ENCODE results near the gene UACA. TPM values are rescaled to one million over a fixed set of nuclear protein-coding genes. Genes with fewer than 3 reads are reported as not detected.

The UACA gene
- polyA plus RNA-seq, 1 of the 3 experiments (the other 2 are of a cell fraction): 35.9 TPM

DNA sequence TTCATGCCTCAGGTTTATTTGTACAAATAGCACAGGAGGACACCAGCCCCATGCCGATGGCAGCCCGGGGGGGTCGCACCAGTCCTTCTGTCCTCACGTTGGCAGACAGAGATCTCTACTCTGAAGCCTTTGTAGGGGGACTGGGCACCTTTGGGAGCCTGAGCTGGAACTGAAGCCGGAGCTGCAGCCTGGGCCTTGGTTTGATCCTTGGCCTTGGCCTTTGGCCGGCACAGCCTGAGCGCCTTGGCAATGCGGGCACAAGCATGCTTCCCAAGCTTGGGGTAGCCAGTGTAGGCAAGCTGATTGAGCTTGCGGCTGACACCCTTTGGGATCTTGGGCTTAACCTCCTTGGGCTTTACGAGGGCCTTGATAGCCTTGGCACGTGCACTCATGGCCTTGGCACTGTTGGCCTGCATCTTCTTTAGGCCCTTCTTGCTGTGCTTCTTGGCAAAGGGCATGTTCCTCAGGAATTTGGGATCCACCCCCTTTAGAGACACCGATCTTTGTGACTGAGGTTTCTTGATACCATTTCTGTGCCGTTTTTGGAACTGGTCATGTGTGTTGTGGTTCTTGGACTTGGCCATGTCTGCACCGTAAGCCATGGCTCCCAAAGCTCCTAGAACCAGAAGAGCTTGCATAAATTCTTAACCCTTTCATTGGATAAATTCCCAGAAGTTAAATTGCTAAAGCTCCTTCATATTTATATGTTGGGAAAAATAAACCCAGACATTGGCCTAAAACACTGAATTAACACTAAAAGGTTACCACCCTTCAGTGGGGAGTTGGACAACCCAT lies 33.4 kb upstream of the UACA start:
- Histone ChIP-seq H3K9me3 (no peaks in the 10 kb centered on the region), H3K4me1 (ENCODE audit: control insufficient read depth in 1 of 2, insufficient read depth in 2 of 2, low read depth in 1 of 2, low read length in 1 of 2) (peaks cover 0 to 63% of the 10 kb centered on the region in 2 experiments; a peak in 3 of 4 replicates), H3K4me3 (ENCODE audit: low read depth in 2 of 2, low read length in 1 of 2) (no peak overlapping the region), H3K36me3 (replicated peaks in 1 of 2; ENCODE audit: control insufficient read depth in 1 of 2, insufficient read depth in 2 of 2, low read length in 1 of 2) (no peaks in the 10 kb centered on the region), H3K79me2 (ENCODE audit: insufficient read depth) (peaks cover 21% of the 10 kb centered on the region; the same call in 1 of the 2 replicates), H3K4me2 (no peak overlapping the region), H3K9ac (no peak overlapping the region), H3K9me2 (no peaks in the 10 kb centered on the region), H3K27ac (ENCODE audit: low read depth in 2 of 2, low read length in 1 of 2) (peak overlapping the region; percentile 2 to 99; a peak in 3 of 4 replicates), H3F3A (replicated peaks; ENCODE audit: insufficient read depth) (peaks cover 61% of the 10 kb centered on the region), H3K27me3 (ENCODE audit: insufficient read depth) (no peaks in the 10 kb centered on the region), H4K20me1 (ENCODE audit: insufficient read depth) (no peaks in the 10 kb centered on the region), H2AFZ (ENCODE audit: low read depth) (no peak overlapping the region)
- ChIA-PET CTCF (interaction anchor here (0.9 to 4.0 kb wide), 2 partner anchors 16 to 35 kb away, joined by 3 to 21 read pairs; no protein-coding TSS in a partner anchor), POLR2A (no interaction called here)
- no peak for DNase-seq
- TF ChIP-seq FOSL2 (IDR thresholded peaks at IDR 0.05; ENCODE audit: borderline replicate concordance, low read depth): no peak
- TF ChIP-seq SMC3 (IDR thresholded peaks at IDR 0.05; ENCODE audit: low read depth, low read length): no peak
- TF ChIP-seq, protein P1, sequence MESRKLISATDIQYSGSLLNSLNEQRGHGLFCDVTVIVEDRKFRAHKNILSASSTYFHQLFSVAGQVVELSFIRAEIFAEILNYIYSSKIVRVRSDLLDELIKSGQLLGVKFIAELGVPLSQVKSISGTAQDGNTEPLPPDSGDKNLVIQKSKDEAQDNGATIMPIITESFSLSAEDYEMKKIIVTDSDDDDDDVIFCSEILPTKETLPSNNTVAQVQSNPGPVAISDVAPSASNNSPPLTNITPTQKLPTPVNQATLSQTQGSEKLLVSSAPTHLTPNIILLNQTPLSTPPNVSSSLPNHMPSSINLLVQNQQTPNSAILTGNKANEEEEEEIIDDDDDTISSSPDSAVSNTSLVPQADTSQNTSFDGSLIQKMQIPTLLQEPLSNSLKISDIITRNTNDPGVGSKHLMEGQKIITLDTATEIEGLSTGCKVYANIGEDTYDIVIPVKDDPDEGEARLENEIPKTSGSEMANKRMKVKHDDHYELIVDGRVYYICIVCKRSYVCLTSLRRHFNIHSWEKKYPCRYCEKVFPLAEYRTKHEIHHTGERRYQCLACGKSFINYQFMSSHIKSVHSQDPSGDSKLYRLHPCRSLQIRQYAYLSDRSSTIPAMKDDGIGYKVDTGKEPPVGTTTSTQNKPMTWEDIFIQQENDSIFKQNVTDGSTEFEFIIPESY (IDR thresholded peaks at IDR 0.05; ENCODE audit: borderline replicate concordance, low read depth): no peak
- no peak for TF ChIP-seq MAX (IDR thresholded peaks at IDR 0.05; ENCODE audit: low read depth)
- no peak for TF ChIP-seq POLR2AphosphoS5 (IDR thresholded peaks at IDR 0.05; ENCODE audit: low read depth, low read length)
- TF ChIP-seq EP300 (IDR thresholded peaks at IDR 0.05; ENCODE audit: borderline replicate concordance in 1 of 2, low read depth in 1 of 2, low read length in 1 of 2): no peak
- no peak for TF ChIP-seq EZH2phosphoT487 (IDR thresholded peaks at IDR 0.05; ENCODE audit: borderline replicate concordance, low read depth)
- TF ChIP-seq ELF1 (IDR thresholded peaks at IDR 0.05): no peak
- no peak for TF ChIP-seq GATA2 (CRISPR knock-in tag; IDR thresholded peaks at IDR 0.05)
- 88% methylated on average over 8 of the region's 14 CpGs for WGBS (ENCODE audit: low lambda C conversion rate)

- peak overlapping the region; percentile 84 to 99; a peak in 3 of 4 replicates for H3K27ac ChIP-seq (ENCODE audit: low read depth in 2 of 2, low read length in 1 of 2)
- DNase-seq: no peak
- H3K9ac ChIP-seq: peak overlapping the region; percentile 81
- no peaks in the 10 kb centered on the region for H3K9me3 ChIP-seq
- CTCF ChIA-PET: interaction anchor here (0.8 kb wide), 1 partner anchor 17 kb away, joined by 8 read pairs; no protein-coding TSS in a partner anchor
- no peaks in the 10 kb centered on the region for H3K9me2 ChIP-seq
- peaks cover 57% of the 10 kb centered on the region for H3F3A ChIP-seq (replicated peaks; ENCODE audit: insufficient read depth)
- no peaks in the 10 kb centered on the region for H3K27me3 ChIP-seq (ENCODE audit: insufficient read depth)
- peaks cover 0 to 63% of the 10 kb centered on the region in 2 experiments; a peak in 3 of 4 replicates for H3K4me1 ChIP-seq (ENCODE audit: control insufficient read depth in 1 of 2, insufficient read depth in 2 of 2, low read depth in 1 of 2, low read length in 1 of 2)
- WGBS (ENCODE audit: low lambda C conversion rate): 5% methylated on average over 2 of the region's 2 CpGs
- H3K36me3 ChIP-seq (replicated peaks in 1 of 2; ENCODE audit: control insufficient read depth in 1 of 2, insufficient read depth in 2 of 2, low read length in 1 of 2): no peaks in the 10 kb centered on the region
- peaks cover 19% of the 10 kb centered on the region; the same call in 1 of the 2 replicates for H3K79me2 ChIP-seq (ENCODE audit: insufficient read depth)
- POLR2A ChIA-PET: interaction anchor here (0.5 to 0.7 kb wide), 2 partner anchors 46 to 60 kb away, joined by 3 to 5 read pairs; no protein-coding TSS in a partner anchor
- H3K4me2 ChIP-seq: peak overlapping the region; percentile 75
- no peak overlapping the region for H2AFZ ChIP-seq (ENCODE audit: low read depth)
- no peaks in the 10 kb centered on the region for H4K20me1 ChIP-seq (ENCODE audit: insufficient read depth)
- peak overlapping the region in 1 of 2 experiments; percentile 26; a peak in 2 of 4 replicates for H3K4me3 ChIP-seq (ENCODE audit: low read depth in 2 of 2, low read length in 1 of 2)
- TF ChIP-seq CTCF (IDR thresholded peaks at IDR 0.05): no peak
- TF ChIP-seq CHD2 (IDR thresholded peaks at IDR 0.05; ENCODE audit: low read length, partially characterized antibody): no peak
- TF ChIP-seq NRF1 (IDR thresholded peaks at IDR 0.05; ENCODE audit: low read depth, low read length): no peak
- no peak for TF ChIP-seq RCOR1 (IDR thresholded peaks at IDR 0.05; ENCODE audit: low read length)
- TF ChIP-seq SMC3 (IDR thresholded peaks at IDR 0.05; ENCODE audit: low read depth, low read length): no peak
- TF ChIP-seq, protein P2, sequence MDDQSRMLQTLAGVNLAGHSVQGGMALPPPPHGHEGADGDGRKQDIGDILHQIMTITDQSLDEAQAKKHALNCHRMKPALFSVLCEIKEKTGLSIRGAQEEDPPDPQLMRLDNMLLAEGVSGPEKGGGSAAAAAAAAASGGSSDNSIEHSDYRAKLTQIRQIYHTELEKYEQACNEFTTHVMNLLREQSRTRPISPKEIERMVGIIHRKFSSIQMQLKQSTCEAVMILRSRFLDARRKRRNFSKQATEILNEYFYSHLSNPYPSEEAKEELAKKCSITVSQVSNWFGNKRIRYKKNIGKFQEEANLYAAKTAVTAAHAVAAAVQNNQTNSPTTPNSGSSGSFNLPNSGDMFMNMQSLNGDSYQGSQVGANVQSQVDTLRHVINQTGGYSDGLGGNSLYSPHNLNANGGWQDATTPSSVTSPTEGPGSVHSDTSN (IDR thresholded peaks at IDR 0.05): peak; percentile 83
- no peak for TF ChIP-seq EZH2phosphoT487 (IDR thresholded peaks at IDR 0.05; ENCODE audit: borderline replicate concordance, low read depth)
- TF ChIP-seq TEAD4 (IDR thresholded peaks at IDR 0.05; ENCODE audit: borderline replicate concordance, insufficient read depth): peak; percentile 91
- peak; percentile 55; the same call in 1 of the 2 replicates for TF ChIP-seq TAF1 (IDR thresholded peaks at IDR 0.05; ENCODE audit: borderline replicate concordance, low read depth, low read length)
- peak; percentile 63; the same call in 1 of the 2 replicates for TF ChIP-seq YY1 (IDR thresholded peaks at IDR 0.05; ENCODE audit: low read depth)
- no peak for TF ChIP-seq RFX5 (IDR thresholded peaks at IDR 0.05; ENCODE audit: low read length)
- peak; percentile 35 to 96; a peak in 2 of 4 replicates for TF ChIP-seq EP300 (IDR thresholded peaks at IDR 0.05; ENCODE audit: borderline replicate concordance in 1 of 2, low read depth in 1 of 2, low read length in 1 of 2)
- TF ChIP-seq FOXM1 (IDR thresholded peaks at IDR 0.05; ENCODE audit: low read depth): no peak
Observed at GRCh38 chr15:70795311-70795665, 31.9 kb upstream of the UACA start.

Measured in SK-N-SH (cell line).